GM21786 (cell line): ENCODE results near the gene WDR5.

Experiments used
- ATAC-seq: cut with Tn5 transposase; IDR thresholded peaks from one replicate; pipeline ENCODE4 v1.9.1; 2021; ENCODE audit not compliant: unreplicated experiment

The WDR5 gene

GRCh38 chr9:134205672-134206310 is 69.9 kb downstream of the WDR5 start:
- no peak for ATAC-seq

GRCh38 chr9:134206311-134207300 is 70.7 kb downstream of the WDR5 start:
- ATAC-seq: no peak

GRCh38 chr9:134208310-134208841 is 72.5 kb downstream of the WDR5 start:
- ATAC-seq: no peak

- no peak for ATAC-seq
Measured at GRCh38 chr9:134208981-134209725, 73.3 kb downstream of the WDR5 start.
